HG03354 (cell line): ENCODE data around the gene TMEM209.

Experiments used
- ATAC-seq: cut with Tn5 transposase; IDR thresholded peaks from one replicate; pipeline ENCODE4 v1.9.1; 2021; ENCODE audit warnings: mild to moderate bottlenecking; ENCODE audit not compliant: unreplicated experiment, poor library complexity, severe bottlenecking

Gene TMEM209

DNA sequence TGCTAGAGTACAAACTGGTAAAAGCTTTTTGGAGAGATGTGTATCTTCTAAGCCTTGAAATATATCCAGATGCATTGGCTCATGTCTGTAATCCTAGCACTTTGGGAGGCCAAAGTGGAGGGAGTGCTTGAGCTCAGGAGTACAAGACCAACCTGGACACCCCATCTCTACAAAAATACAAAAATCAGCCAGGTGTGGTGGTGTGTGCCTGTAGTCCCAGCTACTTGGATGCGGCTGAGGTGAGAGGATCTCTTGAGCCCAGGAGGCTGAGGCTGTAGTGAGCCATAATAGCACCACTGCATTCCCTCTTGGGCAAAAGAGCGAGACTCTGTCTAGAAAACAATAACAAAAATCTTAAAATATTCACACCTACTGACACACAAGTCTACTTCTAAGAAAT is 25.6 kb downstream of the TMEM209 start:
- ATAC-seq, result no peak

- ATAC-seq, result no peak
These were observed 27.0 kb downstream of the TMEM209 start for GRCh38 chr7:130178251-130178650.

DNA sequence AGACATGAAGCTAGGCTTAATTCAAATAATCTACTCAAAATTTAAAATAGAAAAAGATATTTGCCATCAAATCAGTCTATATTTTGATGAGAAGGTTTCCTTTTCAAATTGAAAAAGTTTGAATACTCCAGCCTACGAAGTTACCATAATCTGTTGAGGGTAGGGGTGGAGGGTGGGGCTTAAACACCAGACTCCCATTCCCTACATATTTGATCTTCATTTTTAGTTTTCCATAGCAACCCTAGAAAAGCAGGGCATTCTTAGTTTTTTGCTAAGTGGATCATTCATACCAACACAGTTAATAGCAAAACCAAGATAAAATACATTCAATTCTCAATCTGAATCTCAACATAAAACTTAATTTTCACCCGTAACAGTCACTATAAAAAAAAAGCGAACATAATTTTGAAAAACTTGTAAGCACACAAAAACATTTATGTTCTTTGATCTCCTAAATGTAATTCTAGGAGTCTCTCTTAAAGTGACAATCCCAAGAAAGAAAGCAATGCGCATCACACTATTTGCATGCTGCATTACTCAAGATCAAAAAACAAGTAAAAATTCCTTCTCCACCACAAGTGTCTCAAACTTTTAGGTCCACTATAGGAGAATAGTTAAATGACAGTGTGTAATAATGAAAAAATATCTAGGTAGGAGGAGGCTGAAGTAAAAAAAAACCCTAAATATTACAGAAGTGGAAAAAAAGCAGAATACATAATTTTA is 30.8 kb downstream of the TMEM209 start:
- ATAC-seq, result no peak

GRCh38 chr7:130162196-130162595 is 43.0 kb downstream of the TMEM209 start:
- ATAC-seq, result no peak

DNA sequence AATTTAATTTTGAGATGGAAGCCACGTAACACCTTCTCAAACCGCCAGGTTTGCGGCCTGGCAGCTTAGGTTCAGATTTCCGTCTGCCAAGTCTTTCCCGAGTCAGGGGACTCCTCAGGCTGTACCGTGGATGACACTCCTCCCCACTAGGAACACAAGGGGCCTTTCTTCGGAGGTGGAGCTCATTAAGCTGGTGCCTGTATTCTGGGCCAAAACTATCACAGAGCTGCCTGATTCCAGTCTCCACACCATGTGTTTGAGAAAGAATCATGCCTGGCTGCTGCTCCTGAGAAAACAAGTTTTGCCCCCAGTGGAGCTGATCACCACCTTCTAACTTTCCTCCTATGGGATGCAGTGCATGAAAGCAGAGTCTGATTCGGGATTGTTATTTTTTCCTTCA is 44.8 kb downstream of the TMEM209 start:
- no peak for ATAC-seq

GRCh38 chr7:130160023-130160422 is 45.2 kb downstream of the TMEM209 start:
- no peak for ATAC-seq

DNA sequence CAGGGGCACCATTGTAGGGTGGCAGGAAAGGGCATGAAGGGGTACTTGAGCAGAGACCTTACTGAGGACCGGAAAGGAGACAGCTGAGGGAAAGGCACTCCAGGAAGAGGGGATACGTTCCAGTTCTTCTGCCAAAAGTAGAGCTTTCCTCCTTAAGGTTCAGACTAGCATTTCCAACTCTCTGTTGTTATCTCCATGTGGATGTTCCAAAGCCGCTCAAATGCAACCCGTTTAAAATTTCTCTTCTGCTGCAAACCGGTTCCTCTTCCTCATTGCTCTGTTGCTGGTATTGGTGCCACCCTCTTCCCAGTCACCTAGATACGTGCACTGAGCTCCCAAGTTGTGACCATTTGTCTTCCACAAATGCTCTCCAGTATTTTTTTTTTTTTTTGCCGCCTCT is 47.5 kb downstream of the TMEM209 start:
- no peak for ATAC-seq

DNA sequence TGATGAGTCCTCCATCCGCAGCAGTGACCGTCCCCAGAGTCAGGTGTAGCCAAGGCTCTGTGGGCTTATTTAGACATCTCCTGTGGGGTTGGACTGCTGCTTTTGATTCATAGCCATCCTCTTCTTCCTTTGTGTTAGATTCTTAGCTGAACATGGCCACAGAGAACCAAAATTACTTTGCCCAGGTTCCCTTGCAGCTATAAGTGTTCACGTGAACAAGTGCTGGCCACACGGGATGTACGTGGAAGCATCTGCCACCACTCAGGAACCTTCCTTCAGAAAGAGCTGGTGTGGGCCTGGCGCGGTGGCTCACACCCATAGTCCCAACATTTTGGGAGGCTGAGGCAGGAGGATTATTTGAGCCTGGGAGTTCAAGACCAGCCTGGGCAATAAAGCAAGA is 49.1 kb downstream of the TMEM209 start:
- ATAC-seq, result no peak

GRCh38 chr7:130154501-130155317 is 50.5 kb downstream of the TMEM209 start:
- no peak for ATAC-seq

- no peak for ATAC-seq
These were observed 51.1 kb downstream of the TMEM209 start for GRCh38 chr7:130154131-130154500.

DNA sequence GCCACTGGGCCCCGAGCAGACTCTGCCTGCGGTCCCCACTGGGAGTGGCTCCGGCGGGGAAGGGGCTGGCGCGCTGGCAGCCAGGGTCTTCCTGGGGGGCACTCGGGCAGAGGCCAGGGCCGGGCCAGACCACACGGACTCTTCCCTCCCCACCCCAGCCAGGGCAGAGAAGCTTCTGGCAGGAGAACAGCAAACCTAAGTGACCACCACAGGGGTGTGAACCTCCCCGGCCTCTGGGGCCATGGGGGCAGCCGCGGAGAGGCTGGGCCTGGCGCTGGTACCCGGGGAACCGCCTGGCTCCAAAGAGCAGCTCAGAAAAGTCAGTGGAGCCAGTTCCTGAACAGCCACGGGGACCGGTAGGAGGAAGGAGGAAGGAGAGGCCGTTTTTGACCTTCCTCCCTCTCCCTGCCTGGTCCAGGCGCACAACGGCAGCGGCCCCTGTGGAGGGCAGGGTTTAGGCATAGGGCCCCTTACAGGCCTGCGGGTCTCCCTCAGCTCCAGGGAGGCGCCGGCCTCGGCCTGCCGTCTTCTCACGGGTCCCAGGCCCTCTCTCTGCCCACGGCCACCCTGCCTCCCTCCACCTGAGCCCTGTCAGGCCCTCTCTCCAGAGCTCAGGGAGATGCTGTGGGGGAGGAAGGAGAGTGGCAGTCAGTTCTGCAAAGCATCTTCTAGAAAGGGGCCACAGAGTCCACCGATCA is 51.8 kb downstream of the TMEM209 start:
- ATAC-seq, result no peak

DNA sequence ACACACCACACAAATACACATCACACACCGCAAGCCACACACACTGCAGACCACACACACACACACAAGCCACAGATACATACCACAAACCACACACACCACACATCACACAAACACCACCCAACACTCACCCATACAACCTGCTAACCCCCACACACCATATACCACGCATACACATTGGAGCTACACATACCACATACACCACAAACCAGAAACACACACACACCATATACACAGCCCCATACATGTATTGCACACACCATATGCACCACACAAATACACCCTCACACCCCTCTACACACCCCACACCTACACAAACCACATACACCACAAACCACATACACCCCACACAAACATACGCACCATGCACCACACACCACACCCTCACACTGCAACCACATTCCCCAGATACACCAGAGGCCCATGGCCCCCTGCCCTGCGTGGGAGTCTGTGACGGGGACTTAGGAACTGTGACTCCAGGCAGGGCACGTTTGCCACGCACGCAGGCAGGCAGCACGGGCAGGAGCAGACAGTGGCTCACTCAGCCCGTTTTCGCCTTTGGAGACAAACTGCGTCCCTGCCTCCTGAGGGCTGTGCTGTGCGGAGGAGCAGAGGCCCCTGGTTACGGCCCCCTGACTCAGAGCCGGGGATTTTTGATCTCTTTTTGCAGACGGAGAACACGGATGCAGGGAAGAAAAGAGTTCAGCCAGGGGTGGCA is 52.6 kb downstream of the TMEM209 start:
- ATAC-seq, result no peak

DNA sequence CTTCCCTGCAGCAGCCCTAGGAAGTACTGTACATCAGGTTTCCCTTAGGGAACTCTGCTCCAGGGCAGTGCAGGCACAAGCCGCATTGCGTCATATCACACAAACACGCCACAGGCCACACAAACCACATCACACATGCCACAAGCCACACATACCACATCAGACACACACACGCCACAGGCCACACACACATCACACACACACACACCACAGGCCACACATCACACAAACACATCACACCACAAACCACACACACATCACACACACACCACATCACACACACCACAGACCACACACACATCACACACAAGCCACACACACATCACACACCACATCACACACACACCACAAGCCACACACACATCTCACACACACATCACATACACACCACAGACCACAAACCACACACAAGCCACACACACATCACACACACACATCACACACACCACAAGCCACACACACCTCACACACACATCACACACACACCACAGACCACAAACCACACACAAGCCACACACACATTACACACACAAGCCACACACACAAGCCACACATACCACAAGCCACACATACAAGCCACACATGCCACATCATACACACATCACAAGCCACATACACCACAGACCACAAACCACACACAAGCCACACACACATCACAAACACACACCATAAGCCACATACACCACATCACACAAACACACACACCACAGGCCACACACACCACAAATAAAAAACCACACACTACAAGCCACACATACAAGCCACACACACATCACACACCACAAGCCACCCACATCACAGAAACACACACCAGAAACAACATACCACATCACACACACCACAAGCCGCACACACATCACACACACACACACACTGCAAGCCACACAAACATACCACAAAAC is 53.4 kb downstream of the TMEM209 start:
- no peak for ATAC-seq

DNA sequence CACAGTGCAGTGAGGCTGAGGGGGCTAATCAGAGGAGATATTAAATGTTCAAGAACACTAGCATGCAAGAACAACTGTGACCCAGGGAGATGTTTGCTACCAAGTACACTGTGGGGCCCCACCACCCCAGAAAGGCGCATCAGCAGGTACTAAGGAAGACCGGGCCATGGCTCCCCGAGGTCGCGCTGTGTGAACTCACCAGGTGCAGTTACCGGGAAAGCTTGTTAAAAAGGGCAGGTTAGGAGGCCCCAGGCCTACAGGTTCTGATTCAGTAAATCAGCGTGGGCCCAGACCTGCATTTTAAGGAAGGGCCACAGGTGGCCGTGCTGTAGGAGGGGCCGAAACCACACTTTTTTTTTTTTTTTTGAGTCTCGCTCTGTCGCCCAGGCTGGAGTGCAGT is 54.6 kb downstream of the TMEM209 start:
- ATAC-seq, result peak; percentile 54

- peak; percentile 71 for ATAC-seq
These were observed 55.7 kb downstream of the TMEM209 start for GRCh38 chr7:130149281-130150139.

DNA sequence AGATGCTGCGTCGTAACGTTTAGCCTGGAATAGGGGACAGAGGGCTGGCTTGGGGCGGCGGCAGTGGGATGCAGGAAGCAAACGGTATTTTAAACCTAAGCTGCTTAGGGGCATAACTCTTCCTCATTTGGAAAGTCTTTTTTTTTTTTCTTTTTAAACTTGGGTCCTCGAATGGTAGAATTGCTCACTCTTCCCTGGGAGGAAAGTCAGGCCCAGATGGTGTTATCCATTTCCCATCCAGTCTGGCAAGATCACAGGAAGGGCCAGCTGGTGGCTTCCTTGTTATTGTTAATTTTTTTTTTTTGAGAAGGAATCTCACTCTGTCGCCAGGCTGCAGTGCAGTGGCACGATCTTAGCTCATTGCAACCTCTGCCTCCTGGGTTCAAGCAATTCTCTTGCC is 56.6 kb downstream of the TMEM209 start:
- no peak for ATAC-seq

DNA sequence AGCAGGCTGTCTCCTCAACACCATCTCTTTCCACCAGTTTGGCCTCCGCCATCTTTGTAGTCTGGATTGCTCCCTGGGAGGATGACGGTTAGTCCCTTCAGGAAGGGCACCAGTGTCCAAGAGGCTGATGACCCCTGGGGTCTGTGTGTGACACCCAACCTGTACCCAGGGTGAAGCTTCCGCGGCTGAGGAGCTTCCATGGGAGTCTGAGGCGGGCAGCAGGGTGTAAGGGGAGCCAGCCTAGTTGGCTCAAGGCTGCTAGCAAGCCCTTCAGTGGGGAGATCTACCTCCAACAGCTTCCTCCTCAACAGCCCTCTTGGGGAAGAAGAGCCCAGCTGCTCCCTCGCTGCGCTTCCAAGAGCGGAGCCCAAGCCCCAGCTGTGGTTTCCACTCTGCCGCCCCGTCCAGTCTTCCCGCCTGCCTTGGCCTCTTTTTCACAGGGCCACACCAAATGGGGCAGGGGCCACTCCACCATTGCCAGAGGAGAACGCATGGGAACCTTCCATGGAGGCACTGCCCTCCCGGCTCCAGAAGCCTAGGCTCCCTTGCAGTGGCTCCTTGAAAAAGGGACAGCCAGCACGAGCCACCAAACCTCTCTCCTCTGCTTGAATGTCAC is 57.4 kb downstream of the TMEM209 start:
- no peak for ATAC-seq
